Karpas-422 (cell line): Measurements from ENCODE around the gene PKNOX2. TPM values are rescaled to one million over a fixed set of nuclear protein-coding genes. Genes with fewer than 3 reads are reported as not detected.

Source experiments
- DNase-seq: peaks from one replicate; pipeline ENCODE4 v3.0.0-alpha.2; 2015
- H2AFZ ChIP-seq: fragments of 200-600 bp; sonication (generic); 2 replicates; pipeline ENCODE4 v1.6.1; 2014; ENCODE audit warnings: antibody characterized with exemption, low read length, mixed read lengths
- H3K27ac ChIP-seq: fragments of 200-600 bp; sonication (generic); 2 replicates; pipeline ENCODE4 v1.5.1; 2014; ENCODE audit warnings: mild to moderate bottlenecking, low read length, moderate library complexity
- H3K27me3 ChIP-seq: fragments of 200-600 bp; sonication (generic); 2 replicates; pipeline ENCODE4 v1.6.1; 2014; ENCODE audit warnings: low read length, mixed read lengths
- H3K36me3 ChIP-seq: fragments of 200-600 bp; sonication (generic); 2 replicates; pipeline ENCODE4 v1.6.1; 2014; ENCODE audit warnings: low read length, mixed read lengths; ENCODE audit not compliant: insufficient read depth
- H3K4me1 ChIP-seq: fragments of 200-600 bp; sonication (generic); 2 replicates; pipeline ENCODE4 v1.6.1; 2014; ENCODE audit warnings: mild to moderate bottlenecking, low read length, mixed read lengths
- H3K4me2 ChIP-seq: fragments of 200-600 bp; sonication (generic); 2 replicates; pipeline ENCODE4 v1.6.1; 2014; ENCODE audit warnings: low read length, low read depth, mild to moderate bottlenecking; ENCODE audit not compliant: poor library complexity, severe bottlenecking
- H3K4me3 ChIP-seq: fragments of 200-600 bp; sonication (generic); 2 replicates; pipeline ENCODE4 v1.5.1; 2014; ENCODE audit warnings: mild to moderate bottlenecking, antibody characterized with exemption, low read length, mixed read lengths
- H3K79me2 ChIP-seq: fragments of 200-600 bp; sonication (generic); 2 replicates; pipeline ENCODE4 v1.6.1; 2014; ENCODE audit warnings: mild to moderate bottlenecking, low read length, mixed read lengths
- H3K9ac ChIP-seq: fragments of 200-600 bp; sonication (generic); 2 replicates; pipeline ENCODE4 v1.6.0; 2014; ENCODE audit warnings: low read length
- H3K9me2 ChIP-seq: fragments of 200-600 bp; sonication (generic), shearing (Covaris generic); replicated peaks from 2 replicates; pipeline ENCODE4 v1.6.0; 2014; ENCODE audit warnings: mild to moderate bottlenecking, low read length, moderate library complexity; ENCODE audit not compliant: insufficient read depth
- H3K9me3 ChIP-seq: fragments of 300-700, 200-600 bp; sonication (generic); 2 replicates; pipeline ENCODE4 v1.6.1; 2014; ENCODE audit warnings: low read length, mixed read lengths
- H4K20me1 ChIP-seq: fragments of 200-600 bp; sonication (generic); 2 replicates; pipeline ENCODE4 v1.6.1; 2014; ENCODE audit warnings: mild to moderate bottlenecking, antibody characterized with exemption, low read length, low read depth; ENCODE audit not compliant: insufficient read depth
- total RNA-seq: library from RNA; depleted of rRNA; stranded (reverse); fragments of >200 nt; shearing (Covaris generic); gene quantifications from 2 replicates; pipeline ENCODE4 v1.2.3, GENCODE V29; 2014; ENCODE audit warnings: low replicate concordance

PKNOX2 gene
- total RNA-seq, 1 experiment from 2014 or later: 1.5 TPM

DNA sequence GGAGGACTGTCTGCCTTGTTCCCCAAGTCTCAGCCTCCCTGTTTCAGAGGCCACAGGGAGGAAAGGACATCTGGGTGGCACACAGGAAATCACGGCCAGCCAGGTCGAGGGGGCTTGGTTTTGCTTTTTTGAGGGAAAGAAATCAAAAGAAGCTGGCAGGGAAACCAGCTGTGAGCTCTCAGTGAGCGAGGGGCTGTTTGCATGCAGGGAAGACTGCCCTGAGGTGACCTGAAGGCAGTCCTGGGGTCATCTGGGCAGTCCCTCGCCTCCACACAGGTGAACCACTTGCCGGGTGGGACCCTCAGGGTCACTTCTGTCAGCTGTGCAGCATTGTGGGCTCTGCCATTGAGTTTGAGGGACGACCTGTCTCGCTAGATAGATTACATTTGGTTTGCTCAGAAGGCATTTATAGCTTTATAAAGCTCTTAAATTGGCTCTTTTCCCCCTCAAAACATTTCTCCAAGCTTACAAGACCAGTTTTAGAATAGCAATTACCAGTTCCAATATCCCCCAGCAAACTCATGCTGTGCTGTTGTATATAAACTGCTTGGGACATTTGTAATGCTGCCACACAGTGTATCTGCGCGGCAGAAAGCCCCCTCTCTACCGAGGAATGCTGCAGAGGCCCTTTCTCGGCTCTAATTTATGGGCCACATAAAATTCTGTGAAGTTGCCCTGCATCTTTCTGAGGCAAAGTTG, 28.3 kb downstream of the PKNOX2 start:
- Histone ChIP-seq H3K27me3 (no peaks in the 10 kb centered on the region), H3K9ac (no peak overlapping the region), H3K4me2 (no peak overlapping the region), H3K27ac (no peak overlapping the region), H3K79me2 (no peaks in the 10 kb centered on the region), H3K4me1 (no peaks in the 10 kb centered on the region), H3K9me3 (no peaks in the 10 kb centered on the region), H3K9me2 (no peaks in the 10 kb centered on the region), H4K20me1 (no peaks in the 10 kb centered on the region), H3K36me3 (no peaks in the 10 kb centered on the region), H2AFZ (no peak overlapping the region), H3K4me3 (no peak overlapping the region)
- peak; percentile 10 for DNase-seq

- H3K27me3 ChIP-seq: no peaks in the 10 kb centered on the region
- no peak overlapping the region for H3K27ac ChIP-seq
- no peaks in the 10 kb centered on the region for H3K4me1 ChIP-seq
- no peak overlapping the region for H3K4me3 ChIP-seq
- no peak overlapping the region for H3K9ac ChIP-seq
- H4K20me1 ChIP-seq: no peaks in the 10 kb centered on the region
- H3K36me3 ChIP-seq: no peaks in the 10 kb centered on the region
- H2AFZ ChIP-seq: no peak overlapping the region
- no peaks in the 10 kb centered on the region for H3K9me3 ChIP-seq
- H3K9me2 ChIP-seq: no peaks in the 10 kb centered on the region
- H3K79me2 ChIP-seq: no peaks in the 10 kb centered on the region
- no peak for DNase-seq
- H3K4me2 ChIP-seq: no peak overlapping the region
Observed at GRCh38 chr11:125193416-125193726, 28.8 kb downstream of the PKNOX2 start.

- Histone ChIP-seq H3K27me3 (no peaks in the 10 kb centered on the region), H3K27ac (no peak overlapping the region), H3K4me2 (no peak overlapping the region), H3K4me1 (no peaks in the 10 kb centered on the region), H3K9me2 (no peaks in the 10 kb centered on the region), H3K9ac (no peak overlapping the region), H3K36me3 (no peaks in the 10 kb centered on the region), H4K20me1 (no peaks in the 10 kb centered on the region), H3K4me3 (no peak overlapping the region), H2AFZ (no peak overlapping the region), H3K9me3 (no peaks in the 10 kb centered on the region), H3K79me2 (no peaks in the 10 kb centered on the region)
- peak; percentile 24 for DNase-seq
Observed at GRCh38 chr11:125193841-125194240, 29.3 kb downstream of the PKNOX2 start.

DNA sequence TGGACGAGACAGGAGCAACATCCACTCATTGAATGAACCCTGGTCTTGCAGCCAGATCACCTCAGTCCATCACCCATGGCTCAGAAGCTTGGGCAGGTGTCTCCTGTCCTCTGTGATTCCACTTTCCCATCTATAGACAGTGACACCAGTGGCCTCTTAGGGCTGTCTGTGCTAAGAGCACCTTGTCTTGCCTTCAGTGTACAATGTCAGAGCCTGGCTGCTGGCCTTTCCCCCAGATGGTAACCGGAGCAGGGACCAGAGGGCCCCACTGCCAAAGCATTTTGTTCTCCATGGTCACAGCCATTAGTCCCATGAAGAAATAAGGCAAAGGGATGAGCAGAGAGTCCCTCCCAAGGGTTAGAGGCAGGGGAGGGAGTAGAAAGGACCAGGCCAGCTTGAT, 35.4 kb downstream of the PKNOX2 start:
- H4K20me1 ChIP-seq: no peaks in the 10 kb centered on the region
- H3K9ac ChIP-seq: no peak overlapping the region
- no peak overlapping the region for H3K4me2 ChIP-seq
- no peaks in the 10 kb centered on the region for H3K79me2 ChIP-seq
- H3K36me3 ChIP-seq: no peaks in the 10 kb centered on the region
- H3K27ac ChIP-seq: no peak overlapping the region
- no peaks in the 10 kb centered on the region for H3K27me3 ChIP-seq
- H3K9me3 ChIP-seq: no peaks in the 10 kb centered on the region
- no peaks in the 10 kb centered on the region for H3K9me2 ChIP-seq
- no peak for DNase-seq
- H3K4me1 ChIP-seq: no peaks in the 10 kb centered on the region
- H3K4me3 ChIP-seq: no peak overlapping the region
- H2AFZ ChIP-seq: no peak overlapping the region

GRCh38 chr11:125200441-125200840, 35.9 kb downstream of the PKNOX2 start:
- Histone ChIP-seq H4K20me1 (no peaks in the 10 kb centered on the region), H3K9me3 (no peaks in the 10 kb centered on the region), H3K79me2 (no peaks in the 10 kb centered on the region), H3K4me3 (no peak overlapping the region), H3K27ac (no peak overlapping the region), H3K9ac (no peak overlapping the region), H3K4me2 (no peak overlapping the region), H3K4me1 (no peaks in the 10 kb centered on the region), H3K36me3 (no peaks in the 10 kb centered on the region), H3K27me3 (no peaks in the 10 kb centered on the region), H3K9me2 (no peaks in the 10 kb centered on the region), H2AFZ (no peak overlapping the region)
- DNase-seq: peak; percentile 20

- no peaks in the 10 kb centered on the region for H3K79me2 ChIP-seq
- no peak overlapping the region for H3K4me3 ChIP-seq
- H3K27ac ChIP-seq: no peak overlapping the region
- H3K4me1 ChIP-seq: no peaks in the 10 kb centered on the region
- peak; percentile 9 for DNase-seq
- no peak overlapping the region for H3K9ac ChIP-seq
- no peak overlapping the region for H2AFZ ChIP-seq
- no peaks in the 10 kb centered on the region for H3K9me2 ChIP-seq
- H3K27me3 ChIP-seq: no peaks in the 10 kb centered on the region
- H4K20me1 ChIP-seq: no peaks in the 10 kb centered on the region
- no peaks in the 10 kb centered on the region for H3K9me3 ChIP-seq
- H3K36me3 ChIP-seq: no peaks in the 10 kb centered on the region
- H3K4me2 ChIP-seq: no peak overlapping the region
Observed at GRCh38 chr11:125201525-125202141, 37.1 kb downstream of the PKNOX2 start.

- no peaks in the 10 kb centered on the region for H3K4me1 ChIP-seq
- H3K27me3 ChIP-seq: no peaks in the 10 kb centered on the region
- H3K36me3 ChIP-seq: no peaks in the 10 kb centered on the region
- no peak for DNase-seq
- H3K9ac ChIP-seq: no peak overlapping the region
- no peaks in the 10 kb centered on the region for H4K20me1 ChIP-seq
- H3K4me3 ChIP-seq: no peak overlapping the region
- H3K27ac ChIP-seq: no peak overlapping the region
- no peaks in the 10 kb centered on the region for H3K9me3 ChIP-seq
- H3K9me2 ChIP-seq: no peaks in the 10 kb centered on the region
- no peaks in the 10 kb centered on the region for H3K79me2 ChIP-seq
- no peak overlapping the region for H2AFZ ChIP-seq
- no peak overlapping the region for H3K4me2 ChIP-seq
Observed at GRCh38 chr11:125202362-125202880, 37.9 kb downstream of the PKNOX2 start.

GRCh38 chr11:125202977-125203376, 38.4 kb downstream of the PKNOX2 start:
- no peaks in the 10 kb centered on the region for H3K27me3 ChIP-seq
- H3K9ac ChIP-seq: no peak overlapping the region
- no peaks in the 10 kb centered on the region for H3K4me1 ChIP-seq
- no peaks in the 10 kb centered on the region for H3K79me2 ChIP-seq
- H3K4me2 ChIP-seq: no peak overlapping the region
- H3K27ac ChIP-seq: no peak overlapping the region
- no peak overlapping the region for H3K4me3 ChIP-seq
- no peaks in the 10 kb centered on the region for H3K9me3 ChIP-seq
- no peak for DNase-seq
- no peaks in the 10 kb centered on the region for H3K9me2 ChIP-seq
- no peaks in the 10 kb centered on the region for H3K36me3 ChIP-seq
- H2AFZ ChIP-seq: no peak overlapping the region
- H4K20me1 ChIP-seq: no peaks in the 10 kb centered on the region
